Epithelial cell of proximal tubule (primary cell): ENCODE results near the gene FGF10. TPM values are rescaled to one million over a fixed set of nuclear protein-coding genes. Genes with fewer than 3 reads are reported as not detected.

Experiments used
- DNase-seq: peaks from one replicate; pipeline ENCODE4 v3.0.0-alpha.2; 2011; ENCODE audit warnings: low read depth
- H3K4me3 ChIP-seq: 2 replicates; pipeline ENCODE4 v1.5.1; 2011; ENCODE audit warnings: low read depth, mild to moderate bottlenecking, low read length
- total RNA-seq: library from RNA; depleted of rRNA; stranded (reverse); fragments of >200 nt; gene quantifications from 2 replicates; pipeline ENCODE4 v1.2.3, GENCODE V29; 2015
- TF ChIP-seq, protein P1 (sequence below): conservative IDR thresholded peaks from 2 replicates; pipeline ENCODE4 v1.5.1; 2012; ENCODE audit warnings: low read depth, mild to moderate bottlenecking, low read length

Gene FGF10
- total RNA-seq, 1 donor from 2014 or later: not detected

DNA sequence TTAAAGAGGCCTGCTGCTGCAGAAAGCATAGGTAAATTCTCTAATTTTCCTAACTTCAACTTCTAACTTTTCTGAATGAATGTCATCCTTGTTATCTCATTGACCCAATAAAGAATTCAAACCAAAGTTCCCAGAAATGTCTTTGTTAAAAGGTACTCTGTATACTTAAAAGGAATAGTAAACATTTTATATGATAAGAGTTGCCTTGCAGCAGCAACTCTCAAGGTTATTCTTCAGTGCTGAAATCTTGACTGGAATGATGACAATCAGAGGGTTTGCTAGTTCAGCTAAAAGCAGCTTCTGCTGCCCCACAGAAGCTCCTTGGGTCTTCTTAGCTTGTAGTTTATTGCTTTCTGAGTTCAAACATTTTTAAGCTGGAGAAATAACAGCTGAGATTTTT lies 28.3 kb downstream of the FGF10 start:
- TF ChIP-seq, protein P1, sequence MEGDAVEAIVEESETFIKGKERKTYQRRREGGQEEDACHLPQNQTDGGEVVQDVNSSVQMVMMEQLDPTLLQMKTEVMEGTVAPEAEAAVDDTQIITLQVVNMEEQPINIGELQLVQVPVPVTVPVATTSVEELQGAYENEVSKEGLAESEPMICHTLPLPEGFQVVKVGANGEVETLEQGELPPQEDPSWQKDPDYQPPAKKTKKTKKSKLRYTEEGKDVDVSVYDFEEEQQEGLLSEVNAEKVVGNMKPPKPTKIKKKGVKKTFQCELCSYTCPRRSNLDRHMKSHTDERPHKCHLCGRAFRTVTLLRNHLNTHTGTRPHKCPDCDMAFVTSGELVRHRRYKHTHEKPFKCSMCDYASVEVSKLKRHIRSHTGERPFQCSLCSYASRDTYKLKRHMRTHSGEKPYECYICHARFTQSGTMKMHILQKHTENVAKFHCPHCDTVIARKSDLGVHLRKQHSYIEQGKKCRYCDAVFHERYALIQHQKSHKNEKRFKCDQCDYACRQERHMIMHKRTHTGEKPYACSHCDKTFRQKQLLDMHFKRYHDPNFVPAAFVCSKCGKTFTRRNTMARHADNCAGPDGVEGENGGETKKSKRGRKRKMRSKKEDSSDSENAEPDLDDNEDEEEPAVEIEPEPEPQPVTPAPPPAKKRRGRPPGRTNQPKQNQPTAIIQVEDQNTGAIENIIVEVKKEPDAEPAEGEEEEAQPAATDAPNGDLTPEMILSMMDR: no peak
- H3K4me3 ChIP-seq: no peak overlapping the region
- no peak for DNase-seq

DNA sequence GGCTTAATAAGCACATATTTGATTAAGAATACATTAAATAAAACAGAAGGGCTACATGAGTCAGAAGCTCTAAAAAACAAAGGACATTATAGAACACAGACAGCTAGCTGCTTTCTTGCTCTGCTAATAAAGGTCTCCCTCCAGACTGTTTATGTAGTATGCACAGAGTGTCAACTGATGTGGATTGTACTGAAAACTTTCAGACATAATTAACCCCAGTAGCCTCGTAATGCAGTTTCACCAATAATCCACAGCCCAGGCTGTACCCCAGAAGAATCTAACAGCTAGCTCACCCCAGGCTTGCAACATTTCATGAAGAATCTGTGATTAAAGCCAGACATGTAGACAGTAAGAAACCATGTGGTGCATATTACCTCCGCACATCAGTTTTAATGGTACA lies 30.8 kb downstream of the FGF10 start:
- TF ChIP-seq, protein P1: no peak
- no peak overlapping the region for H3K4me3 ChIP-seq
- DNase-seq: no peak

DNA sequence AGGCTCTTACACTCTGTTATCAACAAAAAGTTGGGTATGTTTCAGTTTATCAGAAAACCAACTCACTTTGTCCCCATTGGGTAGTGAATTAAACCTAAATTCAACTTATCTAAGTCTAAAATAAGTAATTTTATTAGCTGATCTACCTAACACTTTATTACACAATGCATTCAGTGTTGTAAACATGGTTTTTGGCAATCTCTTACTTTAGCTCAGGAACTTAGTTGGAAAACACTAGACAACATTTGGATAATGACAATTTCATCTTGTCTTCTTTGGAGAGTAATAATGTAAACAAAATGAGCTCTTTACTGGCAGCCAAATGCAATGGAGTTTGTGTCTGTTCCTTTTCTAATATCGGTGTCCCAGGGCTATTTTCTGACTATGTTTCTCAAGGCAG lies 33.0 kb downstream of the FGF10 start:
- no peak overlapping the region for H3K4me3 ChIP-seq

DNA sequence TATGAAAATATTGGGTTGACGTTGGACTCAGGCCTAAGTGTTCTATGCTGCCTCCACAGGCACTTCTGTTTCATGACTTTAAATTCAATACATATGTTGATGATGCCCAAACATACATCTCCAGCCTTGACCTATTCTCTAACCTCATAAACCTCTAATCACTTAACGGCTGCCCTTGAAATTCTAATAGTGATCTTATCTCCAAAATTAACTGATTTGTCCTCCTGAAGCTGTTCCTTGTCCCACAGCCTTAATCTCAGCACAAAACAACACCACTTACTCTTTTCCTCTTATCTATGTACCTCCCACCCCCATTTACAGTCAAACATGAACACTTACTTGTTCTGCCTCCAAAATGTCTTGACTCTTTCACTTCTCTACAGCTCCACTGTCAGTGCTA lies 43.3 kb downstream of the FGF10 start:
- H3K4me3 ChIP-seq: no peak overlapping the region
- no peak for DNase-seq
- TF ChIP-seq, protein P1: no peak

More for the DNA sequence above, 33.0 kb downstream of the FGF10 start:
- DNase-seq: no peak
- TF ChIP-seq, protein P1: no peak

DNA sequence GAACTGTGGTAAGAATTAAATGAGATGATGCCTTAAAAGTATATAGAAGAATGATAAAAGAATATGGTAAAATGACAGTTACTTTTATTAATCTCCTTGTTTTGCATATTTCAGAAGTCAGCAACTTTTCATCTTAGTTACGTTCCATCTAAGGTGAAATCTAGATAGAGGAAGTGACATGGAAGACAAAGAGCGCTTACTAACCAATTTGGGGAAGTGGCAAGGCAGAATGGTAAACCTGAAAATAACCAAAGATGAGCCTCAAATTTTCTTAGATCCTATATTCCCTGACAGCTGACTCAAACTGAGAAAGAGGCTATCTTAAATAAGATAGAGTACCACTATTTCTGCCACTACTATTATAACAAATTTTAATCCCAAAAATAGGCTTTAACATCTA lies 52.5 kb downstream of the FGF10 start:
- DNase-seq: no peak
- TF ChIP-seq, protein P1: no peak
- no peak overlapping the region for H3K4me3 ChIP-seq

DNA sequence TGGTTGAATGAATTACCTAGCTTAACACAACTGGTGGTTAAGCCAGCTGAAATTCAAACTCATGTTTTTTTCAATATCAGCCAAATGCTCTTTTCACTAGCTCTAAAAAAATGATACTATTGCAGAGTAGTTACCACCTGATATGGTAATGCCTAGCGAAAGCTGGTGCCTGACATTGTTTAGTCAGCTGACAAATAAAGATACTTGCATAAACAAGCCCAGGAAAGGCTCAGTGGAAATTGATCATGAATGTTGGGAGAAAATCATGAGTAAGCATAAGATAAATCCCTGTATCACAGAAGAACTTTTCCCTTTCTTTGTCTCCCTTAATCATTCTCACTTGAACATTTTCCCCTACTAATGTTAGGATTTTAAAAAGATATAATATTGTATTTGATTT lies 54.6 kb downstream of the FGF10 start:
- DNase-seq: no peak

DNA sequence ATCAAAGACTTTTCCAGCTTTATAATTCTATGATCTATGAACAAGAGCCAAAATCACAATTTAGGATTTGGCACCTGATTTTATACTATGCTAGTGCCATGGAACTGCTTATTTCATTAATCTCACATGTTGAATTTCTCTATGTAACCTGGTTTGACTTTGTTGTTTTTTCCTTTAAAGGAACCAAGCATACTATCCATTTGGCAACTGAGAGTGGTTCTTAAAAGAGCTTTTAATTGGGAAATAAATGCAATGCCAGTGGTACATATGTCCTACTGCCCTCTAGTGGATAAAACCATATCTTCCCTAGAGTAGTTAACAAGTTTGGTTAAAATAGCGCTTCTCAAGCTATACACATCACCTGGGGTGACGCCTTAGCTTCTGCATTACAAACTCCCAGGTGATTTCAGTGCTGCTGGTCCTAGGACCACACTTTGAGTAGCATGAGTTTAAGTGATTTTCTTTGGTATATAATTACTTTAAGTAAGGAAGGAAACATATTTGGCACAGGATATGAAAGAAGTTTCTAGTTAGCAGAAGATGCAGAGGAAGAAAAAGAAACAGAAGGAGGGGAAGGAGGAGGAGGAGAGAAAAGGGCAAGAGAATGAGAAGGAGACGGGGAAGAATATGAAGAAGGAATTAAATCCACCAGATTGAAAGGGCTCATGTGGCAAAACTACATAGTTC lies 56.8 kb downstream of the FGF10 start:
- DNase-seq: peak; percentile 6
- TF ChIP-seq, protein P1: peak; percentile 70

More for the DNA sequence above, 54.6 kb downstream of the FGF10 start:
- no peak overlapping the region for H3K4me3 ChIP-seq
- TF ChIP-seq, protein P1: no peak

More for the DNA sequence above, 56.8 kb downstream of the FGF10 start:
- H3K4me3 ChIP-seq: no peak overlapping the region
